HEK293T (cell line): ENCODE measurements around the gene MRPL42.

Experiments
- ARNT ChIP-seq: fragments of 450-650 bp; IDR thresholded peaks from 2 replicates; pipeline ENCODE4 v1.6.1; 2017; ENCODE audit warnings: mild to moderate bottlenecking
- BHLHE40 ChIP-seq: fragments of 450-650 bp; IDR thresholded peaks from 2 replicates; pipeline ENCODE4 v1.6.1; 2016; ENCODE audit warnings: mild to moderate bottlenecking, moderate library complexity, borderline replicate concordance
- ELF4 ChIP-seq: fragments of 450-650 bp; IDR thresholded peaks from 2 replicates; pipeline ENCODE4 v1.6.1; 2017; ENCODE audit warnings: antibody characterized with exemption
- FOXA1 ChIP-seq: fragments of 450-650 bp; IDR thresholded peaks from 2 replicates; pipeline ENCODE4 v1.6.1; 2016; ENCODE audit warnings: mild to moderate bottlenecking
- FOXK2 ChIP-seq: fragments of 450-650 bp; IDR thresholded peaks from 2 replicates; pipeline ENCODE4 v1.6.1; 2016; ENCODE audit warnings: mild to moderate bottlenecking
- FOXM1 ChIP-seq: fragments of 450-650 bp; IDR thresholded peaks from 2 replicates; pipeline ENCODE4 v1.6.1; 2017; ENCODE audit warnings: mild to moderate bottlenecking, borderline replicate concordance
- HDGF ChIP-seq: fragments of 450-650 bp; IDR thresholded peaks from 2 replicates; pipeline ENCODE4 v1.6.1; 2017; ENCODE audit warnings: antibody characterized with exemption, borderline replicate concordance
- LEF1 ChIP-seq: fragments of 450-650 bp; IDR thresholded peaks from 2 replicates; pipeline ENCODE4 v1.6.1; 2017; ENCODE audit warnings: mild to moderate bottlenecking, borderline replicate concordance
- NFRKB ChIP-seq: fragments of 450-650 bp; IDR thresholded peaks from 2 replicates; pipeline ENCODE4 v1.6.1; 2016; ENCODE audit warnings: mild to moderate bottlenecking, moderate library complexity
- PKNOX1 ChIP-seq: fragments of 450-650 bp; IDR thresholded peaks from 2 replicates; pipeline ENCODE4 v1.6.1; 2016
- SP1 ChIP-seq: fragments of 450-650 bp; IDR thresholded peaks from 2 replicates; pipeline ENCODE4 v1.6.1; 2017
- SUZ12 ChIP-seq: fragments of 450-650 bp; IDR thresholded peaks from 2 replicates; pipeline ENCODE4 v1.6.1; 2016; ENCODE audit warnings: mild to moderate bottlenecking
- TARDBP ChIP-seq: fragments of 450-650 bp; IDR thresholded peaks from 2 replicates; pipeline ENCODE4 v1.6.1; 2016
- ZNF384 ChIP-seq: fragments of 450-650 bp; IDR thresholded peaks from 2 replicates; pipeline ENCODE4 v1.6.1; 2016

GRCh38 chr12:93443576-93443975, 23.7 kb upstream of the MRPL42 start:
- TF ChIP-seq SP1 (no peak), BHLHE40 (no peak), TARDBP (no peak), HDGF (no peak), FOXM1 (no peak), SUZ12 (no peak), FOXK2 (no peak), NFRKB (no peak), LEF1 (no peak), ZNF384 (no peak), PKNOX1 (no peak), ARNT (no peak), ELF4 (no peak), FOXA1 (no peak)
